Hematopoietic multipotent progenitor cell treated with erythropoietin and hydrocortisone succinate and interleukin-3 and kit ligand, for 17 days (in vitro differentiated cells): ENCODE data around the gene S100A8.
A peak's percentile ranks its signal among the peaks of the same experiment; 100 is the strongest.
"Not testable (repeated sequence)": the region's sequence is repeated elsewhere in the genome, so short reads cannot be mapped to it uniquely, and the experiment has no call there.

Experiments
- DNase-seq: peaks from one replicate; pipeline ENCODE4 v3.0.0-alpha.2; 2015; ENCODE audit warnings: low spot score

The S100A8 gene

DNA sequence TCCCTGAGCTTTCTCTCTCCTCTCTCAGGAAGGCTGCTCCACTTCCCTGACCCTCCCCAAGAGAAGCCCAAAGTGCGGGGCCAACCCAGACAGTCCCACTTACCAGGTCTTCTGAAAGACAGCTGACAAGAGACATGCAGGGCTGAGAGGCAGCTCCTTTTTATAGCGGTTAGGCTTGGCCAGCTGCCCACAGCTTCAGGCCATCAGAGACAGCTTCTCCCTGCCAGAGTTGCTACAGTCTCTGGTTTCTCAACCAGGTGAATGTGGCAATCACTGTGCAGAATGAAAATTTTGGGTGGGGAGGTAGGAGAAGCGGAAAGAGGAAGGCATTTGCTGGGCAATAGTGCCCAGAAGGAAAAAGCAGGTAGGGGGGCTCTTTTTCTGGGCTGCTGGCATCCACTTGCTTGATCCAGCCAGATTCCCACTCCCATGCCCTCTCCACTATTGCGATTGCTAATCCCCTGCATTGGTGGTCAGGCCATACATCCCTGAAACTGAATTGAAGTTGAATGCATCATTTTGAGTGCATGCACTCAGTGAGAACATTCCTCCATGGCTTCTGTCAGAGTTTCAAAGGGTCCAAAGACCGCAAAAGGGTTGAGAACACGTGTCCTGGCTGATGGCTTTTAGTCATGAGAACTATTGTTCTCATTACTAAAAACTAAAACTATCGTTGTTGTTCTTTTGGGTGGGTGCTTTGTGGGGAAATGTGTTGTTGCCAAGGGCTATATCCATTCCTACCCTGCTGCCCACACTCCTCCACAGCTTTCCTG is at the start of gene S100A8:
TSS of gene S100A8 (minus strand) at position 136 of the 773 bp plus-strand sequence. CDS start 538 bp downstream, outside the sequence.
- DNase-seq = no peak

GRCh38 chr1:153439273-153439672 is 48.4 kb upstream of the S100A8 start:
- DNase-seq = no peak

DNA sequence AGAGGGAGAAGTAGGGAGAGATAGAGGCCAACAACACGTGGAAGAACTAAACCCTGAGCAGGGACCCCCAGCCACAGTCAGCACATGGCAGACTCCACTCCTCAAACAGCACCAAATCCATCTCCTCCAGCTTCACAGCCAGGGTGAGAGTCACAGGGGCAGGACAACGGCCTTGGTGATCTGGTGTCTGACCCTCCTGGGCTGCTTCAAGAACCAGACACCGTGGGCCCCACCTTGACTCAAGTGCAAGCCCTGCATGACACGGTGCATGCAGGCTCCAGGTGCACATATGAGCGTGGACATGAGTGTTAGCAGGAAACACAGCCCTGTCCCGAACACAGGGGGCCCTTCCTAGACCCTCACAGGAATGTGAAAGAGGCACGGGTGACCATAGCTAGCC is 47.7 kb upstream of the S100A8 start:
- no peak for DNase-seq

DNA sequence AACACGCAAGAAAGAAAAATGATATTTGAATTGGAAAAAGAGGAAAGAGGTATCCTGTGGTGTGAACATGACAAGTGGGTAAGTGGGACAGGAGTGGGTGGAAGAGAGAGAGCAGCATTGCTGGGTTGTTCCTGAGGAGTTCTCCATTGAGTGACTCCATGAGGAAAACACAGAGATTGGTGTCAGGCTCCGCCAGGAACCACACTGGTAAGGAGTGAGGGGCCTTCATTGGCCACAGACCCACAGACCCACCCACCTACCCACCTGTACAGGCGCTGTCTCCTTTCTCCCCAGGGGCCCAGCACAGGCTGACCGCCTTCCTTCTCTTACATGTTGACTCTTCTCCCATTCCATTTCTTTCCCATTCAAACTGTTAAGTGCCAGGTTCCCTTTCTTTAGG is 46.4 kb upstream of the S100A8 start:
- DNase-seq = no peak

DNA sequence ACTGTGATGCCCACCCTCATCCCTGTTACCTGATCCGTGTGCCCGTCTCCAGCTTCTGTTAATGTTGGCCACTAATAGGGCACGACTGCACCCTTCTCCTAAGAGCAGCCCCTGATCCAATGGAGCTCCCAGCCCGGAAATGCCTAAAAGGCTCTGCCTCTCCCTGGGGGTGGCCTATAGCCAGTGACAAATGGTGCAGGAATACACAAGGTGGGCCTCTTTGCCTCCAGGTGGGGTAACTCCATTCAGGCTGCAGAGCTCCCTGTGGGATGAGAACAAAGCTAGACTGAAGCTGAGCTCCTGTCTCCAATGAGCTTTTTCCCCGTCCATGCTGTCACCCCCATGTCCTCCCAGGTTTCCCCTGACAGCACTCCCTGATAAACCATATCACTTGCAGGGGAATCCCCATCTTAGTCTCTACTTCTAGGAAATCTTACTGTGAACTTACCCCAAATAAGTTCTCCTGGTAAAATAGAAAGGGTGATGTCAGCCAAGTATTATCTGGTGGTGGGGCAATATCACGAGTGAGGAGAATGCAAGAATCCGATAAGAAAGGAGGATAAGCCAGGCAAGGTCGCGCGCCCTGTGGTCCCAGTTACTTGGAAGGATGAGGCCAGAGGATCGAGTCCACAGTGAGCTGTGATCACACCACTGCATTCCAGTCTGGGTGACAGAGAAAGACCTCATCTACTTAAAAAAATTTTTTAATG is 44.0 kb upstream of the S100A8 start:
- DNase-seq = no peak

DNA sequence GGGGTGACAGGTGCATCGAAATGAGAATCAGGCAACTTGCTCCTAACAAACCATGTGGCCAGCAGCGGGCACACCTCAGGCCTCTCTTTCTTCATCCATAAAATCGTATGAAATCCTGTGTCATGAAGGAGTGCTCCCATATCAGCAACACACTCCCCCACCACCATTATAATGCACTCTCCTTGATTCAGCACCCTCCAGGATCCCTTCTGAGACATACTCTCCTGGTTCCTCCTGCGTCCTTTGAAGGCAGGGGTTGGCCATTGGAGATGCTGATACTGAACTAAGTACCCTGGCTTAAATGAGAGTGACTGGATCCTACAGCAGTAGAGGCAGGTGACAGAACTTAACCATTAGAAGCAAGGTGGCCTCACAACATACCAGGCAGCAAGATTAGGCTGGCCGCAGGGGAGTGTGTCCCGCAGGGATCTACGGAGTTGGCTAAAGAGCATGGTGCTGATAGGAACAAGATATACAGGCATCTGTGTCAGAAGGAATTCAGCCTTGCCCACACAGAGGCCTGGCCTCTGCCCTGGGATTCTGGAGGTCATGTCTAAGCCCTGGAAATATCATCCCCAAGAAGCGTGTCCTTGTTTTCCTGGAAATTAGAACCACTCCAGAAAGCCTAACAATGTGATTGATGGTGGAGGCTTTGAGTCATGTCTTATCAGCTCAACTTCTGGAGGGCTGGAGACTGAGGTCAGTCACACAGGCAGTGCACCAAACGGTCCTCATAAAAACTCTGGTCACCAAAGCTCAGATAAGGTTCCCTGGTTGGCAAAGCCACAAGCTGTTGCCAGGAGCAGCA is 42.2 kb upstream of the S100A8 start:
- no peak for DNase-seq

- DNase-seq = no peak
These were observed 41.1 kb upstream of the S100A8 start for GRCh38 chr1:153431928-153432327.

- DNase-seq = no peak
These were observed 40.6 kb upstream of the S100A8 start for GRCh38 chr1:153431427-153431826.

DNA sequence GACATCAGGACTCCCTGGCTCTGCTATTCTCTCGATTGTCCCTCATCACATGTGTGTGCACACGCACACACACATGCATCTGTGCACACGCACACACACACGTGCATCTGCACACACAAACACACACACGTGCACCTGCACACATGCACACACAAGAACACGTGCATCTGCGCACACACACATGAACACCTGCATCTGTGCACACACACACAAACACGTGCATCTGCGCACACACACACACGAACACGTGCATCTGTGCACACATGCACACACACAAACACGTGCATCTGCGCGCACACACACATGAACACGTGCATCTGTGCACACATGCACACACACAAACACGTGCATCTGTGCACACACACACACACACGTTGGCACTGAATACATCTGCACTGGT is 40.1 kb upstream of the S100A8 start:
- no peak for DNase-seq

DNA sequence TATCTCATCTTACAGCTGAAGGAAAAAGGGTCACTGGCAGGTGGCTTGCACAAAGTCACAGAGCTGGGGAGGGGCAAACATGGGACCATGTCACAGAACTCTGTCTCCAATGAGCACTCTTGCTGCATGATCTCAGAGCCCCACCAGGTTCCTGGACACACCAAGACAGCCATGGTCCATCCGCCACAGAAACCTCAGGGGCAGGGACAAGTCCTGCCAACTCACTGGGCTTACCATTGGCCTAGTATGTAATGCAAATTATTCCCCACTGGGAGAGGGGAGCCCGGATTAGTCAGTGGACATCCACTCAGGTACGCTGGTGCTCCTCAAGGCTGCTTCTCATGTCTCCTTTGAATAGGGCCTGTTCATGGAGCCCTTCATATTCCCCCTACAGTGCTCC is 39.7 kb upstream of the S100A8 start:
- no peak for DNase-seq

- no peak for DNase-seq
These were observed 39.3 kb upstream of the S100A8 start for GRCh38 chr1:153430166-153430553.

GRCh38 chr1:153429266-153430165 is 38.6 kb upstream of the S100A8 start:
- DNase-seq = no peak

DNA sequence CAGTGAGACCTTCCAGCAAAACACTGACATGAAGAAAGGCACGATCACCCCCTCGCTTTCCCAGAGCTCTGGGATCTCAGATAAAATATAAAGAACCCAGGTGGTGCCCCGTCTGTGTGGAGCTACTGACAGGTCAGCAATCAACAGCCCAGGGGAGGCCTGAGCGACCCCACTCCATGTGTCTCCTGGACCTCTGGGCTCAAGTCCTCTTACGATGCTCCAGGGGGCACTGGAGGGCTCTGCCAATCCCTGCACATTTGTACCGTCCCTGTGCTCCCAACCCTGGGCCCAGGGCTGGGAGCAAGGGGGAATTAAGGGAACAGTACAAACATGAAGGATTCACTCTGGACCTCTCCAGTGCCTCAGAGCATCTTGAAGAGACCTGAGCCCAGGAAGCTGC is 37.9 kb upstream of the S100A8 start:
- no peak for DNase-seq

DNA sequence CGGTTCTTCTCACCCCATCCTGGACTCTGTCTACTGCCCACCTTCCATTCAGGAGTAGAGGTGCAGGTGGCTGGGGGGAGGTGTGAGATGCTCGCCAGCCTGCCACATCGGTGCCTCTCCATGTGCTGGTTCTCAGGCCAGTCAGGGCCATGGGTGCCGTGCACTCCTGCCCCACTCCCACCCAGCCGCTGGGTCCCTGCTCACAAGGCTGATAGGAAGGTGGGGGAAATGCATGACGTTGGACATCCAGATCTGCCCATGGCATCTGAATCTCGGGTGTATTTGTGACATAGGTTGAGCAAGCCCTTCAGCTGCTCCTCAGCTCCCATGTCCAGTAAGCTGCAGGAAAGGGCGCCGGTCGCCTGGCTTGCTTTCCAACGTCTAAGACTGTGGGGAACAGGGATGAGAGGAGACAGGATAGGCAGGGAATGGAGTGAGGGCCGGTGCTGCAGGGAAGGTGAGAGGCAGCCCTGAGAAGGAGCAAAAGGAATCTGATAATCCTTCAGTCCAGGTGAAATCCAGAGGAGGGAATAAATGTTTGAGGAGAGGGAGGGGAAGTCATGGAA is 37.3 kb upstream of the S100A8 start:
- DNase-seq = no peak

DNA sequence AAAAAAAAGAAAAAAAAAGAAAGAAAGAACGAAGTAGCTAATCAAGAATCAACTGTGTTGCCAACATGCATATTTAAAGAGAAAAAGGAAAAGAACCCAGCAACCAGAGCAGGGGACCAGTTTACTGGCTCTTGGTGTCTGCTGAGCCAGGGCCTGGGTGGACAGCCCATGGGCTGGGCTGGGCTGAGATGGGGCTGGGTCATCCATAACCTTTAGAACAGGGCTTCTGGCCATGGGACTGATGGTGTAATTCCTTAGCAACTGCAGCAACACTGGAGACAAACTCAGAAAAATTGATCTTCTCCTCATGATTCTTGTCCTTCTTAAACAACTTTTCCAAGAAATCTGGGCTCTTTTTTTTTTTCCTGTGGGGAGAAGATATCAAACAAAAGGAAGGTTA is 35.9 kb upstream of the S100A8 start:
- no peak for DNase-seq

GRCh38 chr1:153422450-153423068 is 31.7 kb upstream of the S100A8 start:
- DNase-seq = peak; percentile 44

- no peak for DNase-seq
These were observed 29.4 kb upstream of the S100A8 start for GRCh38 chr1:153420306-153420705.

GRCh38 chr1:153419436-153419793 is 28.5 kb upstream of the S100A8 start:
- DNase-seq = not testable (repeated sequence)

- not testable (repeated sequence) for DNase-seq
These were observed 28.0 kb upstream of the S100A8 start for GRCh38 chr1:153418758-153419435.

- DNase-seq = no peak
These were observed 26.4 kb upstream of the S100A8 start for GRCh38 chr1:153417136-153417888.
